ENCODE data around the gene CA12.

DNA sequence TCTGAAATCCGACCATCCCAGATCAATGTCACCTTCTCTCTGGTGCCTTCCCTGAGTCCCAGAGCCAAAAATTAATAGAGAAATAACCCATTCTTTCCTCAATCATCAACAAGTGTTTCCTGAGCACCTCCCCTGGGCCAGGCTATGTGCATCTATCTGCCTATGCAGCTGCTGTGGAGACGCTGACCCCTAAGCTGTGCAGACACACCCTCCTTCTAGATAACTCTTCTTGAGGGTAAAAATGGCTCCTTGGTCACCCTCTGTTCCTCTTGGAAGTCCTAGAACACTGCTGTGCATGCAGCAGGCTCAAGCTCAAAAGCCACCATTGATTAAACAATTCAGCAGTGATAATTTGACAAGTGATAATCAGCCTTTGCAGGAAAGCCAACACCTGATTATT, 18.4 kb downstream of the CA12 start:
- TF ChIP-seq, protein P1, sequence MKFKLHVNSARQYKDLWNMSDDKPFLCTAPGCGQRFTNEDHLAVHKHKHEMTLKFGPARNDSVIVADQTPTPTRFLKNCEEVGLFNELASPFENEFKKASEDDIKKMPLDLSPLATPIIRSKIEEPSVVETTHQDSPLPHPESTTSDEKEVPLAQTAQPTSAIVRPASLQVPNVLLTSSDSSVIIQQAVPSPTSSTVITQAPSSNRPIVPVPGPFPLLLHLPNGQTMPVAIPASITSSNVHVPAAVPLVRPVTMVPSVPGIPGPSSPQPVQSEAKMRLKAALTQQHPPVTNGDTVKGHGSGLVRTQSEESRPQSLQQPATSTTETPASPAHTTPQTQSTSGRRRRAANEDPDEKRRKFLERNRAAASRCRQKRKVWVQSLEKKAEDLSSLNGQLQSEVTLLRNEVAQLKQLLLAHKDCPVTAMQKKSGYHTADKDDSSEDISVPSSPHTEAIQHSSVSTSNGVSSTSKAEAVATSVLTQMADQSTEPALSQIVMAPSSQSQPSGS (IDR thresholded peaks at IDR 0.05; ENCODE audit: low read length) = no peak
- TF ChIP-seq RAD21 (IDR thresholded peaks at IDR 0.05 in 1 of 2, conservative IDR thresholded peaks at IDR 0.05 in 1 of 2; ENCODE audit: low read depth in 2 of 2, low read length in 2 of 2) (no peak), EP300 (IDR thresholded peaks at IDR 0.05; ENCODE audit: borderline replicate concordance in 1 of 2, low read depth in 2 of 2, low read length in 2 of 2) (no peak), TEAD4 (IDR thresholded peaks at IDR 0.05; ENCODE audit: low read depth, low read length) (no peak), NRF1 (IDR thresholded peaks at IDR 0.05; ENCODE audit: low read depth, low read length) (no peak), CEBPB (IDR thresholded peaks at IDR 0.05; ENCODE audit: low read depth, low read length) (no peak), SIN3A (conservative IDR thresholded peaks at IDR 0.05 in 1 of 2, IDR thresholded peaks at IDR 0.05 in 1 of 2; ENCODE audit: low read depth in 1 of 2, low read length in 2 of 2) (no peak), MAFK (IDR thresholded peaks at IDR 0.05; ENCODE audit: low read depth, low read length) (no peak), KDM4A (IDR thresholded peaks at IDR 0.05; ENCODE audit: low read depth, low read length, severe bottlenecking) (no peak), SP1 (IDR thresholded peaks at IDR 0.05; ENCODE audit: low read depth, low read length) (no peak), RFX5 (IDR thresholded peaks at IDR 0.05; ENCODE audit: borderline replicate concordance, low read depth, low read length) (no peak)
- TF ChIP-seq, protein P2, sequence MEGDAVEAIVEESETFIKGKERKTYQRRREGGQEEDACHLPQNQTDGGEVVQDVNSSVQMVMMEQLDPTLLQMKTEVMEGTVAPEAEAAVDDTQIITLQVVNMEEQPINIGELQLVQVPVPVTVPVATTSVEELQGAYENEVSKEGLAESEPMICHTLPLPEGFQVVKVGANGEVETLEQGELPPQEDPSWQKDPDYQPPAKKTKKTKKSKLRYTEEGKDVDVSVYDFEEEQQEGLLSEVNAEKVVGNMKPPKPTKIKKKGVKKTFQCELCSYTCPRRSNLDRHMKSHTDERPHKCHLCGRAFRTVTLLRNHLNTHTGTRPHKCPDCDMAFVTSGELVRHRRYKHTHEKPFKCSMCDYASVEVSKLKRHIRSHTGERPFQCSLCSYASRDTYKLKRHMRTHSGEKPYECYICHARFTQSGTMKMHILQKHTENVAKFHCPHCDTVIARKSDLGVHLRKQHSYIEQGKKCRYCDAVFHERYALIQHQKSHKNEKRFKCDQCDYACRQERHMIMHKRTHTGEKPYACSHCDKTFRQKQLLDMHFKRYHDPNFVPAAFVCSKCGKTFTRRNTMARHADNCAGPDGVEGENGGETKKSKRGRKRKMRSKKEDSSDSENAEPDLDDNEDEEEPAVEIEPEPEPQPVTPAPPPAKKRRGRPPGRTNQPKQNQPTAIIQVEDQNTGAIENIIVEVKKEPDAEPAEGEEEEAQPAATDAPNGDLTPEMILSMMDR (IDR thresholded peaks at IDR 0.05; ENCODE audit: control extremely low read depth in 1 of 3, insufficient read depth in 1 of 3, low read depth in 1 of 3, low read length in 3 of 3) = no peak
- TF ChIP-seq, protein P3, sequence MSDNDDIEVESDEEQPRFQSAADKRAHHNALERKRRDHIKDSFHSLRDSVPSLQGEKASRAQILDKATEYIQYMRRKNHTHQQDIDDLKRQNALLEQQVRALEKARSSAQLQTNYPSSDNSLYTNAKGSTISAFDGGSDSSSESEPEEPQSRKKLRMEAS (IDR thresholded peaks at IDR 0.05) = no peak
- TF ChIP-seq, protein P4, sequence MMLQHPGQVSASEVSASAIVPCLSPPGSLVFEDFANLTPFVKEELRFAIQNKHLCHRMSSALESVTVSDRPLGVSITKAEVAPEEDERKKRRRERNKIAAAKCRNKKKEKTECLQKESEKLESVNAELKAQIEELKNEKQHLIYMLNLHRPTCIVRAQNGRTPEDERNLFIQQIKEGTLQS (IDR thresholded peaks at IDR 0.05; ENCODE audit: insufficient read depth, low read depth, low read length) = no peak
